NOMO-1 treated with DMSO at 0.1 percent for 48 hours (cell line): ENCODE data around the gene DBF4B.
"Not testable (repeated sequence)": the region's sequence is repeated elsewhere in the genome, so short reads cannot be mapped to it uniquely, and the experiment has no call there.

Experiments used
- DNase-seq: peaks from one replicate; lab custom pipeline; 2025; ENCODE audit not compliant: unreplicated experiment; lab: John Stamatoyannopoulos, UW

Gene DBF4B

GRCh38 chr17:44733753-44734152 is 25.3 kb downstream of the DBF4B start:
- DNase-seq: no peak

DNA sequence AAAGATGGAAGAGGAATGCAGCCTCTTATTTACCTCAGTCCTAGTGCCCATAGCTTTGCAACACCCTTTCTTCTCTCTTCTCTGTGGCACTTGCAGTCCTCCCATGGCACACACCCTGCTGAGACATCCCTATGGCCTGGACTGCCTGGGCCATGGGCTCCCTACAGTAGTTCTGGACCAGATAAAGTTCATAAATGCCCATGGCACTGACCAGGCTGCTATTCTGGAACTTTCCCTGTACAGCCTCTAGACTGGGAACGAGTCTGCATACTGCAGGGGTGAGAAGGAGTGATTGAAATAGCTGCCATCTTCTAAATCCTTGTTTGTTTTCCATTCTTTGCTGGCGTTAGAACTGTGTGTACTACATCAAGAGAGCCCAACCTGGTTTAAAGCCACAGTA is 25.8 kb downstream of the DBF4B start:
- DNase-seq: no peak

DNA sequence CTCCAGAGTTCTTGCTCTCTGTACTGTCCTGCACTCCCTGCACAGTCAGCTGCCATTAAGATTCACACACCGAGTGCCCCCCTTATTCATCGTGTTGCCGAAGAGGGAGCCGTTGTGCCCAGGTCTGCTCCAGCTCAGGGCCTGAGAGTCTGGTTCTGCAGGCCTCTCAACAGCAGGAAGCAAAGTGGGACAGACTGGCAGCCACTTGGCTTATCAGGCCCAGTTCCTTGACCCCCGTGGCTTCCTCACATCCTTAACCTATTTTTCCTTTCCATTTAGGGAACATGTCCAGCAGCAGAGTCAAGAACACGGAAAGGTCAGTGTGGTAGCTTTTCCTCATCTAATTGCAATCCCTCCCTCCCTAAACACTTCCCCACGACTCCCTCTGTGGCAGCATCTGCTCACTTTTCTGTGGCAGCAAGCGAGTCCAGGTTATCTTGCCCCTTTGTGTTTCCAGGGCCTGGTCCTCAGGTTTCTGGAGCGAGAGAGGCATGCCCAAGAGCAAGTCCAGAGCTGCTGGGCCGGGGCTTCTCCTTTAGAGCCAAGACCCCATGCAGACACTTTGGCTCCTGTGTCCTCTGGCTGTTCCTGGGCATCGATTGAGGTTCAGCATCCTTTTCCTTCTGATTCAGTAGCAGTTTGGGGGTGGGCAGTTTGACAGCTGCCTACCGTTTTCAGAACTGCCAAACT is 28.2 kb downstream of the DBF4B start:
- no peak for DNase-seq

GRCh38 chr17:44738214-44738906 is 29.9 kb downstream of the DBF4B start:
- no peak for DNase-seq

- no peak for DNase-seq
These were observed 32.9 kb downstream of the DBF4B start for GRCh38 chr17:44741316-44741715.

- no peak for DNase-seq
These were observed 36.8 kb downstream of the DBF4B start for GRCh38 chr17:44745301-44745700.

DNA sequence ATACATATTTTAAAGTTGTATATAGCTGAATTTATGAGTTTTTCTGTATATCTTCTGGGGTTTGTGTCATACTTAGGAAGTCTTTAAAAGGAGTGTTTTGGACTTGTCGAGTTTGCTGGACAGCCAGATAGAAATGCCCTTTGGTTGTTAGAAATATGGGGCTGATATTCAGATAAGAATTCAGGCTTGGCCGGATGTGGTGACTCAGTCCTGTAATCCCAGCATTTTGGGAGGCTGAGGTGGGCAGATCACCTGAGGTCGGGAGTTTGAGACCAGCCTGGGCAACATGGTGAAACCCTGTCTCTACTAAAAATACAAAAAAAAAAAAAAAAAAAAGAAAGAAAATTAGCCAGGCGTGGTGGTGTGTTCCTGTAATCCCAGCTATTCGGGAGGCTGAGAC is 37.3 kb downstream of the DBF4B start:
- DNase-seq: not testable (repeated sequence)

DNA sequence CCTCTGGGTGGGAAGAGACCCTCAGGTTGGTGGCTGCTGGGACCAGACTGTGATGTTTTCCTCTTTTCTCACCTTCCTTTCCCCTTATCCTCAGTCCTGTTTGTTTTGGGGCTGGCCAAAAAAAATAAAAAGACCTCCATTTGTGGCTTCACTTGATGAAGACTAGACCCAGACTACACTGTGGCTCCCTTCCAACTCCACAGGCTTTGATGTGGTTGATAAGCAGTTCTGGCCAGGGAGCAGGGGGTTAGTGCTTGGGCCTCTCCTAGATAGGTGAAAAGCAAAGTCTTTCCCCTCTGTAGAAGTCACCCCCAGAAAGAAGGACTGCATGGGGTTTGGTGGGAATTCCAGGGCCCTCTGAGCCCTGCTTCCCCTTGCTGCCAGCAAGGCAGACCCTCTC is 39.1 kb downstream of the DBF4B start:
- no peak for DNase-seq

DNA sequence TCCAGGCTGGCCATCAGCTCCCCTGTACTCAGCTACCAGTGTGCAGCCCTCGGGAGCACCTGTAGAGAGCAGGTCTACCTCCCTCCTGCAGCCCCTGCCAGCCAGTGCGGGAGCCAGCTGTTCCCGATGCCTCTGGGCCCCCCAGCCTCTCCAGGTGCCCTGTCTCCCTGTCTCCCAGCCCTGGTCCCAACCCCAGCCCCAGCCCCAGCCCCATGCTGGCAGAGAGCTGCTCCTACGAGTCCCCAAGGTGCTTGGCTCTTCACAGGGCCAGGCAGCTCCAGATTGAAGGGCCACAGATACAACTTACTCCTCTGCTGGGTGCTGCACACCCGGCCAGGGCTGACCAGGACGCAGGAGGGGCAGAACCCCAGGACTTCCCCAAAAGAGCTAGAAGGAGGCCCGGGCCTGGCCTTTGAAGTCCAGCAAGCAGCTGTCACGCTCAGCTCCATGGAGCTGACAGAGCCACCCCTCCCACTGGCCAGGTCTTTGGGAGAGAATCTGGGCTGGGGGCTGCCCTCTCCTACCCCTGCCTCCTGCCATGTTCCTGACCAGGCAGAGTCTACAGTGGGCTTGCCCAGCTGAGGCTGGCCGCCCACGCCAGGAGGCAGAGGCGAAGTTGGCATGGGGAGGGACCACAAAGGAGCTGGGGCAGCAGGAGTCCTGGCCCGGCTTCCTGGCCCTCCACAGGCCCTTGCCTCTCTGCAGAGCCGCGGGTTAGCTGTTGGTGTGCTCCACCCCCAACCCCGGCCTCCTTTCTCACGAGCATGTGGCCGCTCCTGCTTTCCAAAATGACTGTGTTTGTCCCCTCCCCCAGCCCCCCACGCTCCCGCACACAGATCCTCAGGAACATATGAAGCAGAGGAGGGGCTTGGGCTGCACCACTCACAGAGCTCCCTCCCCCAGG is 40.9 kb downstream of the DBF4B start:
- DNase-seq: no peak

DNA sequence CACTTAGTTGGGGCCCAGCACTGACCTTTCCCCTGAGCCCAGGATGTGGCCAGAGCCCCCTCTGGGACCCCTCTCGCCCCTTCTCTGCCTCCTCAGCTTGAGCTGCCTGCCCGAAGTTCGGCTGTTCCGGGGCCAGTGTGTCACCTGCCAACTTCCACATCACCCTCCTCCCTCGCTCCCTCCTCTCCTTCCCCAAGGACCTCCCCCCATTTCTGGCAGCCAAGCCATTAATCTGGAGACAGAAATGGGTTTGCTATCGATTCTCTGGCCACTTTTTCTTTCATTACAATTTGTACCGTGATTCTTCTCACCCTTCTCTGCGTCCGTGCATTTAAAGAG is 41.5 kb downstream of the DBF4B start:
- no peak for DNase-seq

- DNase-seq: no peak
These were observed 42.9 kb downstream of the DBF4B start for GRCh38 chr17:44751331-44751730.

GRCh38 chr17:44751806-44752205 is 43.3 kb downstream of the DBF4B start:
- DNase-seq: no peak

DNA sequence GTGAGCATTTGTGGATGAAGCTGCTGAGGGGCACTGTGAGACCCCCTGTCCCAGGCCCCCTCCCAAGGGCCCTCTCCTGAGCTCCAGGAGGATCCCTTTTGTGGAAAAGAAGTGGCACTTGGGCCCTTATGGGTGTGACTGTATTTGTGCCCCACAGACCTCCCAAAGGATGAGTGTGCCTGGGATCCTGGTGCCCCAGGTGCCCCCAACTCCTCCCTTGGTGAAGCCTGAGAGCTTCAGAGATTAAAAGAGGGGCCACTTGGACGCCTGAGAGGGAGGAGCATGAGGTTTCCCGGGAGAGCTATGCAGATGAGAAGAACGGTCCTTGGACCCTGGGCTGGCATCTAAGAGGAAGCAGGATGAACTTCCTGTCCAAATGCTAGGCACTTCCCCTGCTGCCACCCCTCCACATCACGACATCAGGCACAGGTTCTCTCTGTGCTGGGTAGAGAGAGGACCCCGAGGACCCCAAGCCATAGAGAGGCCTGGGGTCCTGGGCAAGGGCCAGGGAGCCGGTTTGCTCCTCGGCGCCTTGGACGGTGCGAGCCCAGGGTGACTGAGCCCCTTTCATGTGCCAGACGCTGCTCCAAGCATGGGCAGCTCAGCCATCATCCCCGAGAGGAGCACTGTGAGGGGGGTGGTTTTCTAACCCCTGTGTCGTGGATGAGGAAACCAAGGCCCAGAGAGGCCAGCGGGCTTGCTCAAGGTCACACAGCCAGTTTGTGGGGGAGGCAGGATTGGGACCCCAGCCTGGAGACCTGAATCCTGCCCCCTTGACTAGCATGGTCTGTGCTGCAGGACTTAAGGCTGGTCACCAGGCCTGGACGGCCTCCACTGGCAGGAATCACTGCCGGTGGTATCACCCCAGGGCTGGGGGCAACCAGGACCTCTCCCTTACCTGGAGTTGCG is 44.7 kb downstream of the DBF4B start:
- DNase-seq: no peak

DNA sequence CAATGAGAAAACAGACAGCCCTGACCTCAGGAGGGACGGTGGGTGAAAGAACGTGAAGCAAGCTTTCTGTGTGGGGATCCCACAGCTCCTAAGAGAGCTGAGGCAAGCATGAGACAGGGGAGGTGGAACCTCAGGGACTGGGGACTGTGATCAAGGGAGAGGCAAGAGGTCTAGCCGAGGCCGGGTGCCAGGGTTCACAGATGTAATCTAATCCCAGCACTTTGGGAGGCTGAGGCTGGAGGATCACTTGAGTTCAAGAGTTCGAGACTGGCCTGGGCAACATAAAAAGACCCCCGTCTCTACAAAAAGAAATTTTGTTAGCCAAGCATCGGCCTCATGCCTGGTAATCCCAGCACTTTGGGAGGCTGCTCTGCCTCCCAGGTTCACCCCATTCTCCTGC is 45.8 kb downstream of the DBF4B start:
- no peak for DNase-seq

GRCh38 chr17:44755180-44755579 is 46.7 kb downstream of the DBF4B start:
- DNase-seq: not testable (repeated sequence)

DNA sequence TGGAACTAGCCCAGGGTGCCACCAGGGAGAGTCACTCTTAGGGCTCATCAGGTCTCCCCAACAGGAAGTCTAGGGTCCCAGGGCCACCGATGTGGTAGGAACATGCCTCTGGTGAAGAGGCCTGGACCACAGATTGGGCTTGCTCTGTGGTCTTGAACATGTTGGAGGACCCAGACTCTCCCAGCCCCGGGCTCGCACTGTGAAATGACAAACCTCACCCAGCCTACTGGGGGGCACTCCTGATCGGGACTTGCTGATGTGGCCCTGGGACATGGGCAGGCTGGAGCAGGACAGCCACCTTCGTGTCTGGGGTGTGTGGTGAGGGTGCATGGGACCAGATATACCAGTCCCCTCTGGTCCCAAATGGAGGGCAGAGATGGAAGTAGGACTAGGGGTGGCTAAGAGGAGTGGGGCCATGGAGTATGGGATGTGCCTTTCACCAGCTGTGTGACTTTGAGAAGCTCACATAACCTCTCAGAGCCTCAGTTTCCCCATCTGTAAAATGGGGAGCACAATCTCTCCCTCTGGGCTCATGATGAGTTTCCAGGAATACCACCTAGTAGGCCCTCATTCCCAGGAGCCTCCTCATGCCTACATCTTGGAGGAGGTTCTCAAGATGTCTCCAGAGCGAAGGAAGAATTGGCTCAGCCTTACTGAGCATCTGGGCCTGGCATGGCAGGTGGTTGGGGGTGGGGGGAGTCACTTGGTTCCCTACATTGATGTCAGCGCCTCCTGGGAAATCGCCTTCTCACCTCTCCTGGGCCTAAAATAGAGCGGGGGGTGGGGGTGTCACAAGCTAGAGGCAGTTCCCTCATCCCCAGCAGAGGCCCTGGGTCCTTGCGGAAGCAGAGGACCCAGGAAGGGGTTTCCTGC is 48.8 kb downstream of the DBF4B start:
- DNase-seq: no peak

DNA sequence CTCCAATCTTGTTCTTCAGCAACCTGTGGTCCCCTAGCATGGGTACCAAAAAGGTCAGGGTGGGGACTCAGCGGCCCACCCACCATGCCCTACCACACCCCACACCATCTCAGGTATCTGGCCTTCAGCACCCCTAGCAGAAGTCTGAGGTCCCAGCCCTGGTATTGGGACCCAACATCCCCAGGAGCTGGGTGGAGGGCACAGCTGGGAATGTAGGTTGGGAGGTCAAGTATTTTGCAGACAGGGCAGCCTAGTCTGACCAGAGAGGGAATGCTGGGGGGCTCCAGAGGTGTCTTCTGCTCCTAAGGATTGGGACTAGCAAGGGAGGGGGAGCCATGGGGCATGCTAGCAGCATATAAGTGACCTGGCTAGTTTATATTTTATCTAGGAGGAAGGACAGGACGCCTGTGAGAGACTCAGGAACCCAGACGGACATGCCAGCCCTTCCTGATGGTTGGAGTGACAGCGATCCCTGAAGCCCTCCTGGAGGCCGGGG is 49.5 kb downstream of the DBF4B start:
- DNase-seq: no peak

- DNase-seq: no peak
These were observed 50.1 kb downstream of the DBF4B start, which contains the start of gene ADAM11 for GRCh38 chr17:44758414-44759085. Gene ADAM11, plus strand, starts transcription at chr17:44758988. Its CDS starts 212 bp downstream, at chr17:44759200.
